NCI-H1092 (cell line): ENCODE data around the gene MIA2.
A peak's percentile ranks its signal among the peaks of the same experiment; 100 is the strongest.
"Not testable (repeated sequence)": the region's sequence is repeated elsewhere in the genome, so short reads cannot be mapped to it uniquely, and the experiment has no call there.

Experiments used
- DNase-seq: peaks from one replicate; lab custom pipeline; 2025; lab: John Stamatoyannopoulos, UW

Gene MIA2

DNA sequence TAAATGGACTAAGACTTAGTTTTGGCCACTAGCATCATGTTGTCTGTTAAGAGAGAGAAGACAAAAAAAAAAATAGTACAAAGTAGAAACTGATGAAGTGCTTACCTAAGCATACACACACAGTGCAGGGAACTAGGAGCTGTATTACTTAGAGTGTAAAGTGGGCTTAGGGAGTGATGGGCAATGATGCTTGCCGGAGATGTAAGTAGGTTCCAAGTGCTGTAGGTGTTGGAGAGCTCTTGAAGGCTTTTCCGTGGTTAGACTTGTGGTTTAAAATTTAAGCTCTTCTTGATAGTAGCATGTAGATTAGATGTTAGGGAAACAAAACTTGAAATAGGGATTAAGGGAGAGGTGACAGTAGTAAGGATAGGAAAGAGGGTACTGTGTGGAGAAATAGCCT, 34.7 kb downstream of the MIA2 start:
- DNase-seq, result no peak

DNA sequence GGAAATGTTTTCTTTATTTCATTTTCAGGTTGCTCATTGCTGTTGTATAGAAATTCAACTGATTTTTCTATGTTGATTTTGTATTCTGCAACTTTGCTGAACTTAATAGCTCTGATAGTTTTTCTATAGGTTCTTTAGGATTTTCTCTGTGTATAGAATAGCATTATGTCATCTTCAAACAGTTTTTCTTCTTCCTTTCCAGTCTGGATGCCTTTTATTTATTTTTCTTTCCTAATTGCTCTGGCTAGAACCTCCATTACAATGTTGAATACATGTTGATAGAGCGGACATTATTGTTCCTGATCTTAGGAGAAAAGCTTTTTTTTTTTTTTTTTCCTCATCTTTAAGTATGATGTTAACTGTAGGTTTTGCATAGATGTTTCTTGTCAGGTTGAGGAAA, 39.2 kb downstream of the MIA2 start:
- no peak for DNase-seq

DNA sequence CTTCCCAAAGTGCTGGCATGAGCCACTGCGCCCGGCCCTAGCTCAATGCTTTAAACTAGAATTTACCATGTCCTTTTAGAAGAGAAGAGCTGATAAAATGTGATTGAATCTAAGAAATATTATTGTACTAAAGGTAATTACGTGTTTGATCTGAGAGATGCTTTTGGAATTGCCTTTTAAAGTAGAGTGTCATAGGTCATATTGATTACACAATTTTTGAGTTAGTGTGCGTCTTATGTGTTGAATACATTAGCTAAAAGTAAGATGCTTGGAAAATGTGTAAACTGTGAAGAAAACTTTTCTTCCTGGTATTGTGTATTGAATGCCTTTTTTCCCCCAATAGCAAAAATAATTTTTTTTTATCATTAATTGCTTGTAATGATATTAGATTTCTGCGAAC, 41.7 kb downstream of the MIA2 start:
- DNase-seq, result no peak

DNA sequence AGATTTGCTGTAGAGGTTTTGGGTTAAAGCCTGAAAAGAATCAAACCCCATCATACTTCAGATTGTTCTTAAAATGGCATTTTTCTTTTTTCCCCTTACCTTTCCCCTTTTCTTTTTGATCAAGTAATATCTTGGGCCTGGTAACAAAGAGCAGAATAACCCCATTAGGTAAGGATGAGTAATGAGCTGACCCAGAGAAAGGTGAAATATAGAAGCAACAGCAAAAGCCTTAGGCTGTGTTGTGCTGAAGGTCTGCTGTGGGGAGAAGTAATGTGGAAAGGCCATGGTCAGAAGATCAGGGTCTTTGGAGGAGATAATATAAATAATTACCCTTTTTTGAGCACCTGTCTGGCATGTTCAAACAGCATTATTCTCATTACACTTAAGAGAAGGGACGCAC, 42.3 kb downstream of the MIA2 start:
- no peak for DNase-seq

DNA sequence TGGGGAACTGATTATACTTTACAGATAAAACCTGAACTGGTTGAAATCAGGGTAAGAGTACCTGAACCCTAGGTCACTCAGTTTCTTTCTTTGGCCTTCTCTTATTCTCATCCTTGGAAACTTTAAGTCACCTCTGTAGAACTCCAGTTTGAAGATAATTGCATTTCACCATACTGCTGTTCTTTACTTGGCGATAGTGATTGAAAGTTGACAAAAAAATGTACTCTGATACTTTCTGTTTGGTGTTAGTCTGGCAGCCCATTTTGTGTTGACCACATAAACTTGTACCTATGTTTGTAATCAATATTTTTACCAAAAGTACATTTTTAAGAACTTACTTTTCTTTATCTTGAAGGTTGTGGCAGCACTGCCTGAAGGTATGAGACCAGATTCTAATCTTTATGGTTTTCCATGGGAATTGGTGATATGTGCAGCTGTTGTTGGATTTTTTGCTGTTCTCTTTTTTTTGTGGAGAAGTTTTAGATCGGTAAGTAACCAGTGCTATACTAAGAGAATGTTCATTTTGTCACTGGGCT, 42.9 kb downstream of the MIA2 start:
- DNase-seq, result no peak

DNA sequence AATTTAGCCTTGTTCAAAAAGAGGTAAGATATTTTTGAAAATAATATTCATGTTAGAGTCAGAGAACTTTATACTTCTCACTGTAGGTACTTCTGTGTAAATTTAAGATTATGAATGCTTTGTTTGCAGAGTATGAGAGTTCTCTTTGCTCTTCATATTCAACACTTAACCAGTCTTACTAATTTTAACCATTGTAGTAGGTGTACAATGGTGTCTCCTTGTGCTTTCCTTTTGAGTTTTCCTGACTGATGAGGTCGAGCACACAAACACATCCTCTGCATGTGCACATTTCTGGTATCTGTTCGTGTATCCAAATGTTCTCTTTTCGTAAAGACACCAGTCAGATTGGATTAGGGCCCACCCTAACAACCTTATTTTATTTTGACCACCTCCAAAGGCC, 45.8 kb downstream of the MIA2 start:
- no peak for DNase-seq

DNA sequence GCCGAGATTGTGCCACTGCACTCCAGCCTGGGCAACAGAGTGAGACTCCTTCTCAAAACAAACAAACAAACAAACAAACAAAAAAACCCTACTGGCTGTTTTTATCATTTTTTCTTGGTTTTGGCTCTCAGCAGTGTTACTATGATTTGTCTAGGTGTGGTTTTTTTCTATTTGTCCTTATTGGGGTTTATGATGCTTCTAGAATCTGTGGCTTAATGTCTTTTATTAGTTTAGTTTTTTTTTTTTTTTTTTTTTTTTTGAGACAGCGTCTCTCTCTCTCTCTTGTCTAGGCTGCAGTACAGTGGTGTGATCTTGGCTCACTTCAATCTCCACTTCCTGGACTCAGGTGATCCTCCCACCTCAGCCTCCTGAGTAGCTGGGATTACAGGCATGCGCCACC, 47.0 kb downstream of the MIA2 start:
- DNase-seq, result not testable (repeated sequence)

DNA sequence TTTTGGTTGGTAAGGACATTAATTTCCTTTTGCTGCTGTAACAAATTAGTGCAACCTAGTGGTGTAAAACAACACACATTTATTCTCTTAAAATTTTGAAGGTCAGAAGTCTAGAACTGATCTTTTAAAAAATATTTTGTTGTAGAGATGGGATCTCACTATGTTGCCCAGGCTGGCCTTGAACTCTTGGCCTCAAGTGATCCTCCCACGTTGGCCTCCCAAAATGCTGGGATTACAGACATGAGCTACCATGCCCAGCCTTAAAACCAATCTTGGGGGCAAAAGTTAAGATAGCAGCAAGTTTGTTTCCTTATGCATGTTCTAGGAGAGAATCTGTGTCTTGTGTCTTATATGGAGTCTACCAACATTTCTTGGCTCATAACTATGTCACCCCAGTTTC, 55.8 kb downstream of the MIA2 start:
- no peak for DNase-seq

DNA sequence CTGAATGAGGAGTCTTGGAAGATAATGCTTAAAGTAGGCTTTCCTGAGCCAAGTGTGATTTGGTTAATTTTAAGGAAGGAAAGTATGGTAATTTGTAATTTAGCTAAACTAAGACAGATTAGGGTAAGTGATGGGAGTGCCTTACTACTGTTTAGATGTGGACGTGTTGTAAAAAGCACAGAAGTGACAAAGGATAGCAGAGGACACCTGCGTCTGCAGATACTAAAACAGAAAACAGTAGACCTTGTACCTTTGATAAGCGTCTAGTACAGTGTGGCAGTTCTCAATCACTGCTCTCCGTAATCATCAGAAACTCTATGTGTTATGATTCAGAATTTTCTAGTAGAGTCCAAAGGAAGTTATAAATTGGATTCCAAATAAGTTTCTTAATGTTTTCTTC, 58.0 kb downstream of the MIA2 start:
- DNase-seq, result no peak

DNA sequence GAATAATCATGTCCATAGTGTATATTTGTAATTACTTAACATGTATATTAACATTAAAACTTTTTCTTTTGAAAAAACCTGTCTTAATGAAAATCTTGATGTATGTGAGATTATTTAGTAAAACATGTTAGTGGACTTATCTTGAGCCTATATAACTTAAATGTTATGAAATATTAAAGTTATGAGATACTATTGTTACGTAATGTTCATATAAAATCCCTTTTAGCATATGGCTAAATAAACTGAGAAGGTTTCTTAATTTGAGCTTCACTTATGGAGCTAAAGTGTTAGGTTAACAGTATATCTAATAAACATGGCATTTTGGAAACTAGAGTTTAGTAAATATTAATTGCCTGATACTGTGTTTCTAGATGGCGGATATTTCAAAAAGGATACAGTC, 59.9 kb downstream of the MIA2 start:
- DNase-seq, result no peak

DNA sequence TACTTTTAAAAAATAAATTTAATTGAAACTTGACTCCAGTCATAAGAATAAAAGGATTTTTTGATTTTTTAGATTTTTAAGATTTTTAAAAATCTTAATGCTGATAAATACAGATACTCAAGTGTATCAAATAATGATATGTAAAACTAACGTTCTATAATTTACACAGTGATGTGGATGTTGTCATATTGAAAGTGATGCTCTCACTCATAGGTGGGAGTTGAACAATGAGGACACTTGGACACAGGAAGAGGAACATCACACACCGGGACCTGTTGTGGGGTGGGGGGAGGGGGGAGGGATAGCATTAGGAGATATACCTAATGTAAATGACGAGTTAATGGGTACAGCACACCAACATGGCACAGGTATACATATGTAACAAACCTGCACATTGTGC, 66.7 kb downstream of the MIA2 start:
- DNase-seq, result not testable (repeated sequence)

DNA sequence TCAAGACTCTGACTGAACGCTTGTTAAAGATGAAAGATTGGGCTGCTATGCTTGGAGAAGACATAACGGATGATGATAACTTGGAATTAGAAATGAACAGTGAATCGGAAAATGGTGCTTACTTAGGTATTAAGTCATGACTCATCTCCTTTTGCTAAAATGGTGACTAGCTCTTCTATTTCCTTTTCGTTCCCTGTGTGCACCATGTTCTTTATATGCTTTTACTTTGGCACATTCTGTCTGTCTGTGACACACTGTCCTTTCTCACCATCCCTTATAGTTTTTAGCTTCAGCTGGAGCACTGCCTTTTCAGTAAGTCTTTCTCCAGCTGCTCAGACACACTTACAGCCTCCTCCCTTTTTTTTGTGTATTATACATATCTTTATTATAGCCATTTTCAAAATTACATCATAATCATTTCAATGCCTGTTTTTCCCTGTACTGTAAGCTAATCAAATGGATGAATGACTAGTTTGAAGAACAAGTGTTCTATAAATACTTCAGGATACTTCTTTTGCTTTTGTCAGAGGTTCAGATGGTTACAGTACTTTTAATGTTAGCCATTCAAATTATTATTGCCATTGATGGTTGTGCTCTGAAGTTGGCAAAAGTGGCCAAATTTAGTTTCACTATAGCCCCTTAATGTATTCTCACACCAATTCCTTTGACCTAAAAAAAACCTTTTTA, 68.6 kb downstream of the MIA2 start:
- DNase-seq, result no peak

DNA sequence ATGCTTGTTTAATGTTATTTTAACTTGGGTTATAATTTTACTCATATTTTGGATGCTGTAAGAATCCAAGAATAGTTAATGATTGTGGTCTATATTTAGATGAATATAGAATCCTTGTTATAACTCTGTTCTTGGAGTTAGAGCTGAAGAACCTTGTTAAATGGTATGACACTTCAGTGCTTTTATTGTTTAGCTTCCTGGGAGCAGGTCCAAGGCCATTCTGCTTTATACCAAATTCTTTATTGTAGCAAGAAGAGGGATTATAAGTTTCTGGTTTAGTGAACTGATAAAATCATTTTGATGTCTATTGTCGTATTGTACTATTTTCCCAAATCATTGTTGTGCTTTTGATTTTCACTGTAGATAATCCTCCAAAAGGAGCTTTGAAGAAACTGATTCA, 69.4 kb downstream of the MIA2 start:
- DNase-seq, result no peak

DNA sequence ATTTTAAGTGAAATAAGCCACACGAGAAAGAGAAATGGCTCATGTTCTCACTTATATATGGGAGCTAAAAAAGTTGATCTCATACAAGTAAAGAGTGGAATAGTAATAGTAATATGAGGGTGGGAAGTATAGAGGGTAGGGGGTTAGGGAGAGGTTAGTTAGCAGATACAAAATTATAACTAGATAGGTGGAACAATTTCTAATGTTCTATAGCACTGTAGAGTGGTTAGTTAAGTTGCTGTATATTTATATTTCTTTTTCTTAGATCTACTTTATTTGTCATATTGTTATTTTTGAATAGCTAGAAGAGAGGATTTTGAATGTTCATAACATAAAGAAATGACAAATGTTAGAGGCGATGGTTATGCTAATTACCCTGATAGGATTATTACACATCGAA, 74.1 kb downstream of the MIA2 start:
- no peak for DNase-seq

DNA sequence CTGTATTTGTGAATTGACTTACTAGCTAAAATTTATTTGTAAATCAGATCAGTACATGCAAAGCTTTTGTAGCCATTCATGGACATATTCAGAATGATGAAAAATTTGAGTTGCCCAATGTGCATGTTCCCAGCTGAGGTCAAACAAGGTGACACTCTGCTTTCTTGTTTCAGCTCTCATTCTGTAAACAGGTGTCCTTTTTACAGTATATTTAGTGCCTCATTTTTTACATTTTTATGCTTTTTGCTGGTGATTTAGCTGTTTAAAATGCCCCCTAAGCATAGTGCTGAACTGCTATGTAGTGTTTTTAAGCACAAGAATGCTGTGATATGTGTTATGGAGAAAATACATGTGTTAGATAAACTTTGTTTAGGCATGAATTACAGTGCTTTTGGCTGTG, 76.3 kb downstream of the MIA2 start:
- DNase-seq, result no peak

DNA sequence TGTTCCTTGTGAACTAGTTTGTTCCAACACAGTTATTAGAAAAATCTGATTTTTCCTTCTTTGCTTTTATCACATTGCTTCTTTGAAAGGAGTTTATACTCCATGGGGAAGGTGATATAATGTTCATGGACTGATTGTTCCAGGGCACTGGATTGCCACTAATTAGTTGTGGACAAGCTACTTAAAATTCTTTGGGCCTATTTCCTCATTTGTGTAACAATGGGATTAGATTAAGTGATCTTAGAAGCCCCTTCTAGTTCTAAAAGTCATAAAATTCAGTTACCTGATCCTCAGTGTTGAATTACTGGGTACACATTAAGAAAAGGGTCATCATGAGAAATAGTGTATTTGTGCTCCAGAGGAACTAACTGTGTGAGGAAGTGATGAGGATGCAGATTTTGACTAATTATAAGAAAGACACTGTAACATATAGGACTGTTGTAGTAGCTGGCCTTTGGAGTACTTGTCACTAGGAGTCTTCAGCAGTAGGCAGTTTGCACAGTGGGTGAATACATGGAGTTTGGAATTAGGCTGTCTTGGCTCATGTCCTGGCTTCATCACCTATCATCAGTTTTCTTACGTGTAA, 82.2 kb downstream of the MIA2 start:
- DNase-seq, result no peak

DNA sequence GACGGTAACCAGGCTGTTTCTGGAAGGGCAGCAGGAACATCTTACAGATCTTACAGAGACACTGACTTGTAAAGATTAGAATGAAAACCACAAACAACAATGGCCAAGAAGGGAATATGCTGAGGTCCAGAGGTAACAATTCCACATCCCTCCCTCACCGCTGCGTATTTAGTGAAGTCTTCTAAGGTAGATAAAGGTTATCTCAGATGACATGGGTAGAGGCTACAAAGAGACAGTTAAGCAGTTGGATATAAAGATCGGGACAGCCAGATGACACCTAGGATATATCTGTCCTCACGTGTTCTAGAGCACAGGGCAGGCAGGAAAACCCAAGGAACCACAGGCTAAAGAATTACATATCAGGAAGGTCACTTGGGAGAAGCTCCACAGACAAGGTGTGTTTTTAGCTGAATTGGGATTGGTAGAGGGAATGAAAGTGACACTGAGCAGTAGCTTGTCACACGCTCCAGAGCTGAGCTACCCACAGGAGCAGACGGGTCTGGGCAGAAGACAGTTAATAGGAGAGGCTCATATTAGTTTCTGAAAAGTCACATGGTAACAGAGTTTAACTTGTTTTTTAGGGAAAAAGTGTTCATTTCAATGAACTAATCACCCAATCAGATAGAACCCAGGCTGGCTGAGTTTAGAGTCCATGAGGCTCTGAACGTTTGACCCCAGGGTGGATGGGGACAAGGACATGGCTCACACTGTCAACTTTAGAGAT, 83.3 kb downstream of the MIA2 start:
- no peak for DNase-seq

DNA sequence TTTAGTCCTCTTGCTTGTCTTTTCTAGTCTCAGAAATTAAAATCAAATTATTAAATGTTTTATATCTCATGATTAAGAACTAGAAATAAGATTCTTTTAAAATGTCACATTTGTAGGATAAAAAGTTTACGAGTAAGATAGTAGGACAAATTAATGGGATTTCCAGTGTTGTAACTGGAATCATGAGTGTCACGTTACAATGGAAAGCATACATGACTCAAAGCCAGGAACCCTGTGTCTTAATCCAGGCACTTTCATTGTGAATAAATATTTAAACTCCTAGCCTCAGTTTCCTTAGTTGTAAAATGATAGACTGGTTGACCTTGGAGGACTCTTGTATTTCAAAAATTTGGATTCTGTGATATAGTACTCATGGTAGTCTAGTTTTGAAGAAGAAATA, 84.9 kb downstream of the MIA2 start:
- DNase-seq, result no peak

DNA sequence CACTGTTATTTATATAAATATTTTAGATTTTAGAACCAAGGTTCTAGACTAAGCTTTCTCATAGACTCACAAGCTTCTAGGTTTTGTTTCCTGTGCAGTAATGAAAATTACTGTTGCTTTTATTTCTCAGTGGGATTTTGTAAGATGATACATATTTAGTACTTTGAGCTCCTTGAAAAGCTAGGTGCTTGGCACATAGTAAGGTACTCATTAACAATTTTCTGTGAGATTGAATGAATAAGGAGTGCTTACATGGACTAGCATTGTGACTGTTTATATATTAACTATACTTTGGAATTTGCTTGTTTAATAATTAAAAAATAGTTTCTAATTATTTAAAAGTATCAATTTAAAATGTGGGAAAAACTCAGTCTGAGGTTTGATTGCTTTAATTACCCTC, 85.7 kb downstream of the MIA2 start:
- DNase-seq, result no peak

DNA sequence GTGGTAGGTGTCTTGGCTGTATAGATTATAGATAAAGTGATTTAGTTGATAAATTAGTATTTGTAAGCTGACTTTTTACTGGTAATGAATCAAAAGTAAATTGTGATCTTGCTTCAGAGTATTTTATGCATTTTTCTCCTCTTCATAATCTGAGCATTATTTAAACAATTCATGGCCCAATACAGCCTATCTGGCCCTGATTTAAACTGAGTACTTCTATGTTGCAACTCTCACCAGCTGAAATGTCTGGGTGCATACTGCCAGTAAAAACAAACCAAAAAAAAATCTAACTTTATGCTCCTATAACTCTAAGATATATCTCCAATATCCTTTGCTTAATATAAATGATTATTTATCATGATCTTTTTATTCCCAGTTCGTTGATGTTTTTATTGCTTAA, 86.6 kb downstream of the MIA2 start:
- DNase-seq, result no peak

DNA sequence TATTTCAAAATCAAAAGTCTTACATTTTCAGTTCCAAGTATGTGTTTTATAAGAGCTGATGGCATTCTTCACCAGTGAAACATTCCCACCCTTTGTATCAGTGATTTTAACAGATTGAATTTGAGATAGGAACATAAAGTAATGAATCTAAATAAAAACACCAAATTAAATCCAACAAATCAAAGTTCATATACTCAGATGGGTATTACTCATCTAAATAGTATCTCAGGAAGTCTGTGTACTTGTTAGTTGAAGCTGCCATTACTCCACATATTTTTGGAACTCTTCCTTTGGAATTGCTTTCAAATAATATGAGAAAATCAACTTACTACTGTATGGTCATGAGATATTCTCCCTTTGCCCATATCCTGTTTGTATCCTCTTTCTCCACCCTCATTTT, 89.1 kb downstream of the MIA2 start:
- no peak for DNase-seq

DNA sequence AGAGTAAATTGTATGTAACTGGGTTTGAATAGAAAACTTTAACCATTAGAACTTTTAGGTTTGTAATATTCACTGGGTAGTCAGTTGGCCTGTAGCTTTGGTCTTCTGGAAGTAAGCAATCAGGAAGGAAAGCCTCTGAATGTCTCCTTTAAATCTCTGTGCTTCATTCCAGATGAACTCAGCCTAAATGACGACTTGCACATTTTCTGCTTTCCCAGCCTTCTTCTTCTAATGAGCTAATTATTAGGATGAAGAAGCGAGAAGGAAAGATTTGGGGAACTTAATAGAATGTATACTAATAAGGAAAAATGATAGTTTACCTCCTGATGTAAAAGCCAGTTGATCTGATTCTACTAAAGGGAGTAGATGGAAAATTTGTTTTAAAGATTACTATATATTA, 90.4 kb downstream of the MIA2 start:
- no peak for DNase-seq

DNA sequence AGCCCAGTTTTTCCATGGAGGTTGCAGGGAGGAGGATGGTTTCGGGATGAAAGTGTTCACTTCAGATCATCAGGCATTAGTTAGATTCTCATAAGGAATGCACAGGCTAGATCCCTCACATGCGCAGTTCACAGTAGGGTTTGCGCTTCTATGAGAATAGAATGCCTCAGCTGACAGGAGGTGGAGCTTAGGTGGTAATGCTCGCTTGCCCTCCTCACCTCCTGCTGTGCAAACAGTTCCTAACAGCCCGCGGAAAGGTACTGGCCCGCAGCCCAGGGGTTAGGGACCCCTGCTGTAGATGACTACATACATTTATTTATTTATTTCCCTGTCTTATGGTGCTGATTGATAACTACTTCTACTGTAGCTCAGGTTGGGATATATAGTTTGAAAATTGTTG, 105.3 kb downstream of the MIA2 start:
- peak; percentile 46 for DNase-seq
